ENCODE results near the gene CSMD2. TPM values are rescaled to one million over a fixed set of nuclear protein-coding genes. Genes with fewer than 3 reads are reported as not detected.

CSMD2 gene
- total RNA-seq, 1 experiment from 2014 or later = 13.2 TPM

DNA sequence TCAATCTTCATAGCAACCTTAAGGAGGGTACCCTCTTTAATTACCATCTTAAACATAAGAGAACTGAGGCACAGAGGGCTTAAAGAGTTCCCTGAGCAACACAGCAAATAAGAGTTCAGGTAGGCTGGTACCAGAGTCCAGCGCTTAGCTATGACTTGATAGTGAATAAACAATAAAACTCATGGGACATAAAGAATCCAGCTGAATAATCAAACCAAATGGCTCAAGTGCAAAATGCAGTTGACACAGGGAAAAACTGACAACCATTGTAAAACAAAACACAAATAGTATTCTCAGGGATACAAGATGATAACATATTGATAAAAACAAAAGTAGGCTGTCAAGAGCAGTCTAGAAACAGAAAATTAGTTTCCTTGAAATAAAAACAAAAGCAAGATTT, 478.0 kb downstream of the CSMD2 start:
- Mint-ChIP-seq H3K4me3 (no peak overlapping the region), H3K4me1 (peaks cover 9% of the 10 kb centered on the region), H3K27ac (no peak overlapping the region), H3K36me3 (peaks cover 11% of the 10 kb centered on the region), H3K9me3 (no peaks in the 10 kb centered on the region), H3K27me3 (ENCODE audit: low read depth) (no peaks in the 10 kb centered on the region)
- ATAC-seq (no peak), DNase-seq (ENCODE audit: low spot score) (no peak)
- TF ChIP-seq E2F1 (CRISPR knock-in tag; IDR thresholded peaks at IDR 0.05) = no peak
- TF ChIP-seq IRF2 (CRISPR knock-in tag; IDR thresholded peaks at IDR 0.05; ENCODE audit: borderline replicate concordance, low read depth) = no peak
- no peak for TF ChIP-seq AR (CRISPR knock-in tag; IDR thresholded peaks at IDR 0.05)
- no peak for TF ChIP-seq SP1 (CRISPR knock-in tag; conservative IDR thresholded peaks at IDR 0.05)
- no peak for TF ChIP-seq SOX15 (CRISPR knock-in tag; IDR thresholded peaks at IDR 0.05)
- no peak for TF ChIP-seq MXD4 (CRISPR knock-in tag; IDR thresholded peaks at IDR 0.05; ENCODE audit: borderline replicate concordance)
- TF ChIP-seq CDX4 (CRISPR knock-in tag; IDR thresholded peaks at IDR 0.05; ENCODE audit: borderline replicate concordance) = no peak
- TF ChIP-seq JUN (CRISPR knock-in tag; IDR thresholded peaks at IDR 0.05) = no peak
- TF ChIP-seq USF2 (CRISPR knock-in tag; IDR thresholded peaks at IDR 0.05) = no peak
- TF ChIP-seq ZNF416 (CRISPR knock-in tag; IDR thresholded peaks at IDR 0.05) = no peak
- TF ChIP-seq IRF1 (CRISPR knock-in tag; IDR thresholded peaks at IDR 0.05) = no peak
- TF ChIP-seq NR2C2 (CRISPR knock-in tag; IDR thresholded peaks at IDR 0.05) = no peak
- TF ChIP-seq, protein P1, sequence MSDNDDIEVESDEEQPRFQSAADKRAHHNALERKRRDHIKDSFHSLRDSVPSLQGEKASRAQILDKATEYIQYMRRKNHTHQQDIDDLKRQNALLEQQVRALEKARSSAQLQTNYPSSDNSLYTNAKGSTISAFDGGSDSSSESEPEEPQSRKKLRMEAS (CRISPR knock-in tag; IDR thresholded peaks at IDR 0.05) = no peak
- TF ChIP-seq GABPB1 (CRISPR knock-in tag; IDR thresholded peaks at IDR 0.05) = no peak
- no peak for TF ChIP-seq GRHL2 (CRISPR knock-in tag; IDR thresholded peaks at IDR 0.05; ENCODE audit: insufficient replicate concordance, severe bottlenecking)
- no peak for TF ChIP-seq CTCF (IDR thresholded peaks at IDR 0.05)
- TF ChIP-seq, protein P2, sequence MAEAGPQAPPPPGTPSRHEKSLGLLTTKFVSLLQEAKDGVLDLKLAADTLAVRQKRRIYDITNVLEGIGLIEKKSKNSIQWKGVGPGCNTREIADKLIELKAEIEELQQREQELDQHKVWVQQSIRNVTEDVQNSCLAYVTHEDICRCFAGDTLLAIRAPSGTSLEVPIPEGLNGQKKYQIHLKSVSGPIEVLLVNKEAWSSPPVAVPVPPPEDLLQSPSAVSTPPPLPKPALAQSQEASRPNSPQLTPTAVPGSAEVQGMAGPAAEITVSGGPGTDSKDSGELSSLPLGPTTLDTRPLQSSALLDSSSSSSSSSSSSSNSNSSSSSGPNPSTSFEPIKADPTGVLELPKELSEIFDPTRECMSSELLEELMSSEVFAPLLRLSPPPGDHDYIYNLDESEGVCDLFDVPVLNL (CRISPR knock-in tag; IDR thresholded peaks at IDR 0.05; ENCODE audit: borderline replicate concordance, low read depth) = no peak
- no peak for TF ChIP-seq RORB (CRISPR knock-in tag; IDR thresholded peaks at IDR 0.05)
- POLR2A ChIA-PET = no interaction called here
- CTCF ChIA-PET = no interaction called here

All from WTC11 (cell line).